ENCODE data around the gene NUP155. TPM values are rescaled to one million over a fixed set of nuclear protein-coding genes. Genes with fewer than 3 reads are reported as not detected.

The NUP155 gene
- total and polyA plus RNA-seq, 2 of the 4 experiments (the other 2 are of a cell fraction) = 7.5 to 43.9 TPM

DNA sequence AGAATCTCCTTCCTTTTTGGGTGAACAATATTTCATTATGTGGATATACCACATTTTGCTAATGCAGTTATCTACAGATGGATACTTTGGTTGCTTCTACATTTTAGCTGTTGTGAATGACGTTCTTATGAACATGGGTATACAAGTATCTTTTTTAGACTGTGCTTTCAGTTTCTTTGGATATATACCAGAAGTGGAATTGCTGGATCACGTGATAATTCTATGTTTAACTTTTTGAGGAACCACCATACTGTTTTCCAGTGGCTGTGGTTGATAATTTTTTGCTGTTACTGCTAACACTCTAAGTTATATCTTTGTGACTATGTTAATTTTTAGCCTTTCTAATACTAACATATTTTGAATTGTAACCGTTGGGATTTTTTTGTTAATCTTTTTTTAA, 20.7 kb upstream of the NUP155 start:
- Histone ChIP-seq H3K4me3 (ENCODE audit: insufficient read depth, low read depth, low read length) (no peak overlapping the region), H3K4me1 (ENCODE audit: control insufficient read depth, insufficient read depth, low read length) (no peaks in the 10 kb centered on the region), H3K14ac (replicated peaks; ENCODE audit: low read depth, low read length) (no peak overlapping the region), H2AK5ac (ENCODE audit: low read depth, low read length) (no peak overlapping the region), H3K4ac (ENCODE audit: low read depth, low read length) (no peak overlapping the region), H4K91ac (ENCODE audit: insufficient read depth, low read depth, low read length) (no peak overlapping the region), H2AFZ (replicated peaks; ENCODE audit: low read length, poor library complexity) (no peak overlapping the region), H4K20me1 (ENCODE audit: insufficient read depth, low read length) (no peaks in the 10 kb centered on the region), H4K5ac (ENCODE audit: low read depth, low read length) (no peak overlapping the region), H4K8ac (ENCODE audit: low read depth in 2 of 2, low read length in 2 of 2) (no peak overlapping the region), H2BK20ac (ENCODE audit: low read depth, low read length) (no peak overlapping the region), H3K9ac (ENCODE audit: low read depth, low read length) (no peak overlapping the region), H3K27me3 (ENCODE audit: control insufficient read depth, insufficient read depth, low read length) (no peaks in the 10 kb centered on the region), H3K18ac (ENCODE audit: low read depth, low read length) (no peak overlapping the region), H2BK15ac (ENCODE audit: low read depth, low read length) (no peak overlapping the region), H3K36me3 (ENCODE audit: control insufficient read depth, insufficient read depth, low read length) (peaks cover 18% of the 10 kb centered on the region), H3K9me3 (ENCODE audit: control insufficient read depth, insufficient read depth, low read length) (no peaks in the 10 kb centered on the region), H3K9me1 (ENCODE audit: insufficient read depth, low read length) (no peaks in the 10 kb centered on the region), H3K79me1 (ENCODE audit: low read depth in 1 of 2, low read length in 2 of 2) (peaks cover 0 to 2% of the 10 kb centered on the region in 2 experiments; a peak in 1 of 4 replicates), H2BK5ac (ENCODE audit: low read depth, low read length, poor library complexity, severe bottlenecking) (no peak overlapping the region), H3K27ac (ENCODE audit: insufficient read depth, low read length) (no peak overlapping the region), H3K56ac (ENCODE audit: extremely low read depth, insufficient read depth, low read length) (no peak overlapping the region), H2AK9ac (replicated peaks; ENCODE audit: low read depth, low read length, poor library complexity) (no peak overlapping the region), H2BK120ac (ENCODE audit: low read depth, low read length) (no peak overlapping the region), H3K23ac (ENCODE audit: low read depth, low read length) (no peak overlapping the region), H3K4me2 (ENCODE audit: low read depth, low read length) (no peak overlapping the region)
- dilution Hi-C loops (cut with HindIII; ENCODE audit: low sequenced_read_pairs, unreplicated experiment) = no loop called here
- WGBS, 2 experiments (ENCODE audit: extremely low coverage in 2 of 2, insufficient read length in 1 of 2) = no CpG with 5 or more reads among the region's 3 CpGs
- BruUV-seq (replicated peaks) = no TSS peak
- TF ChIP-seq SMC3 (IDR thresholded peaks at IDR 0.05; ENCODE audit: low read depth, low read length) (no peak), RCOR1 (IDR thresholded peaks at IDR 0.05; ENCODE audit: insufficient replicate concordance, low read length) (no peak), RFX5 (IDR thresholded peaks at IDR 0.05; ENCODE audit: low read depth, low read length) (no peak), POLR2A (IDR thresholded peaks at IDR 0.05; ENCODE audit: low read depth, low read length) (no peak), BHLHE40 (IDR thresholded peaks at IDR 0.05; ENCODE audit: low read depth, low read length) (no peak), FOS (IDR thresholded peaks at IDR 0.05; ENCODE audit: low read depth, low read length) (no peak)
- TF ChIP-seq, protein P1, sequence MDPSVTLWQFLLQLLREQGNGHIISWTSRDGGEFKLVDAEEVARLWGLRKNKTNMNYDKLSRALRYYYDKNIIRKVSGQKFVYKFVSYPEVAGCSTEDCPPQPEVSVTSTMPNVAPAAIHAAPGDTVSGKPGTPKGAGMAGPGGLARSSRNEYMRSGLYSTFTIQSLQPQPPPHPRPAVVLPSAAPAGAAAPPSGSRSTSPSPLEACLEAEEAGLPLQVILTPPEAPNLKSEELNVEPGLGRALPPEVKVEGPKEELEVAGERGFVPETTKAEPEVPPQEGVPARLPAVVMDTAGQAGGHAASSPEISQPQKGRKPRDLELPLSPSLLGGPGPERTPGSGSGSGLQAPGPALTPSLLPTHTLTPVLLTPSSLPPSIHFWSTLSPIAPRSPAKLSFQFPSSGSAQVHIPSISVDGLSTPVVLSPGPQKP (IDR thresholded peaks at IDR 0.05; ENCODE audit: borderline replicate concordance, low read depth, low read length) = no peak
- TF ChIP-seq, protein P2, sequence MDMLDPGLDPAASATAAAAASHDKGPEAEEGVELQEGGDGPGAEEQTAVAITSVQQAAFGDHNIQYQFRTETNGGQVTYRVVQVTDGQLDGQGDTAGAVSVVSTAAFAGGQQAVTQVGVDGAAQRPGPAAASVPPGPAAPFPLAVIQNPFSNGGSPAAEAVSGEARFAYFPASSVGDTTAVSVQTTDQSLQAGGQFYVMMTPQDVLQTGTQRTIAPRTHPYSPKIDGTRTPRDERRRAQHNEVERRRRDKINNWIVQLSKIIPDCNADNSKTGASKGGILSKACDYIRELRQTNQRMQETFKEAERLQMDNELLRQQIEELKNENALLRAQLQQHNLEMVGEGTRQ (IDR thresholded peaks at IDR 0.05; ENCODE audit: low read depth, low read length) = no peak
- CTCF ChIA-PET = no interaction called here
- DNase-seq (no peak), ATAC-seq (ENCODE audit: low read depth) (no peak)
- intact Hi-C loops (cut with micrococcal nuclease) = no loop called here
- in situ Hi-C loops (cut with MboI; ENCODE audit: low sequenced_read_pairs) = no loop called here
- POLR2A ChIA-PET (ENCODE audit: unreplicated experiment) = no interaction called here

All from IMR-90 (cell line).